ENCODE results near the gene GPHN. TPM values are rescaled to one million over a fixed set of nuclear protein-coding genes. Genes with fewer than 3 reads are reported as not detected.

Gene GPHN
- total RNA-seq, 1 donor from 2014 or later = 12.4 TPM

DNA sequence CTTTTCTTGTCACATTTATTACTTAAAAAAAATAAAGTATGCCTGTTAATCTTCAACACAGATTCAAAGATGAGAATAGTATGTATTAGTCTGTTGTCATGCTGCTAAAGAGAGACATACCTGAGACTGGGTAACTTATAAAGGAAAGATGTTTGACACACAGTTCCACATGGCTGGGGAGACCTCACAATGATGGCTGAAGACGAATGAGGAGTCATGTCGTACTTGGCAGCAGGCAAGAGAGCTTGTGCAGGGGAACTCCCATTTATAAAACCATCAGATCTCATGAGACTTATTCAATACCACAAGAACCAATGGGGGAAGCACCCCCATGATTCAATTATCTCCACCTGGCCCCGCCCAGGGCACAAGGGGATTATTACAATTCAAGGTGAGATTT, 345.4 kb downstream of the GPHN start:
- TF ChIP-seq, protein P1, sequence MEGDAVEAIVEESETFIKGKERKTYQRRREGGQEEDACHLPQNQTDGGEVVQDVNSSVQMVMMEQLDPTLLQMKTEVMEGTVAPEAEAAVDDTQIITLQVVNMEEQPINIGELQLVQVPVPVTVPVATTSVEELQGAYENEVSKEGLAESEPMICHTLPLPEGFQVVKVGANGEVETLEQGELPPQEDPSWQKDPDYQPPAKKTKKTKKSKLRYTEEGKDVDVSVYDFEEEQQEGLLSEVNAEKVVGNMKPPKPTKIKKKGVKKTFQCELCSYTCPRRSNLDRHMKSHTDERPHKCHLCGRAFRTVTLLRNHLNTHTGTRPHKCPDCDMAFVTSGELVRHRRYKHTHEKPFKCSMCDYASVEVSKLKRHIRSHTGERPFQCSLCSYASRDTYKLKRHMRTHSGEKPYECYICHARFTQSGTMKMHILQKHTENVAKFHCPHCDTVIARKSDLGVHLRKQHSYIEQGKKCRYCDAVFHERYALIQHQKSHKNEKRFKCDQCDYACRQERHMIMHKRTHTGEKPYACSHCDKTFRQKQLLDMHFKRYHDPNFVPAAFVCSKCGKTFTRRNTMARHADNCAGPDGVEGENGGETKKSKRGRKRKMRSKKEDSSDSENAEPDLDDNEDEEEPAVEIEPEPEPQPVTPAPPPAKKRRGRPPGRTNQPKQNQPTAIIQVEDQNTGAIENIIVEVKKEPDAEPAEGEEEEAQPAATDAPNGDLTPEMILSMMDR (IDR thresholded peaks at IDR 0.05) = no peak
- no peak overlapping the region for H3K27ac Mint-ChIP-seq (ENCODE audit: unreplicated experiment)

DNA sequence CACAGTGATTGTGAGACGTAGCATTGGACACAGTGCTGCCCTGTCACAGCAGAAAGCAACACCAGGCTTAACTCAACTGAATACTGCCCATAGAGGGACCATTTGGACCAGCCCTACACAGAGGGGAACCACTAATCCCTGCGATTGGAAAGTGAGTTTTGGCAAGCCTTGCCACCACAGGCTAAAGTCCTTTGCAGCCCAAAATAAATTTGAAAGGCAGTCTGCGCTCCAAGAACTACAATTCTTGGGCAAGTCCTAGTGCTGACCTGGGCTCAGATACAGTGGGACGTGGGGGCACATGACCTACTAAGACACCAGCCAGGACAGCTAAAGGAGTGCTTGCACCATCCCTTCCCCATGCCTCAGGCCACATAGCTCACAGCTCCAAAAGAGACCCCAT, 349.9 kb downstream of the GPHN start:
- no peak for DNase-seq (ENCODE audit: low spot score)
- H3K27me3 Mint-ChIP-seq (ENCODE audit: low read depth) = no peaks in the 10 kb centered on the region
- no peak overlapping the region for H3K27ac Mint-ChIP-seq (ENCODE audit: unreplicated experiment)
- peaks cover 8% of the 10 kb centered on the region for H3K36me3 Mint-ChIP-seq (ENCODE audit: low read depth)
- H3K9me3 Mint-ChIP-seq (ENCODE audit: low read depth) = peaks cover 28% of the 10 kb centered on the region
- TF ChIP-seq, protein P1 (IDR thresholded peaks at IDR 0.05) = no peak
- H3K4me1 Mint-ChIP-seq (ENCODE audit: low read depth) = no peaks in the 10 kb centered on the region
- no peak overlapping the region for H3K4me3 Mint-ChIP-seq (ENCODE audit: unreplicated experiment)

More for the DNA sequence above, 345.4 kb downstream of the GPHN start:
- no peaks in the 10 kb centered on the region for H3K9me3 Mint-ChIP-seq (ENCODE audit: low read depth)
- DNase-seq (ENCODE audit: low spot score) = no peak
- no peak overlapping the region for H3K4me3 Mint-ChIP-seq (ENCODE audit: unreplicated experiment)
- H3K27me3 Mint-ChIP-seq (ENCODE audit: low read depth) = no peaks in the 10 kb centered on the region
- no peaks in the 10 kb centered on the region for H3K4me1 Mint-ChIP-seq (ENCODE audit: low read depth)
- H3K36me3 Mint-ChIP-seq (ENCODE audit: low read depth) = no peaks in the 10 kb centered on the region

DNA sequence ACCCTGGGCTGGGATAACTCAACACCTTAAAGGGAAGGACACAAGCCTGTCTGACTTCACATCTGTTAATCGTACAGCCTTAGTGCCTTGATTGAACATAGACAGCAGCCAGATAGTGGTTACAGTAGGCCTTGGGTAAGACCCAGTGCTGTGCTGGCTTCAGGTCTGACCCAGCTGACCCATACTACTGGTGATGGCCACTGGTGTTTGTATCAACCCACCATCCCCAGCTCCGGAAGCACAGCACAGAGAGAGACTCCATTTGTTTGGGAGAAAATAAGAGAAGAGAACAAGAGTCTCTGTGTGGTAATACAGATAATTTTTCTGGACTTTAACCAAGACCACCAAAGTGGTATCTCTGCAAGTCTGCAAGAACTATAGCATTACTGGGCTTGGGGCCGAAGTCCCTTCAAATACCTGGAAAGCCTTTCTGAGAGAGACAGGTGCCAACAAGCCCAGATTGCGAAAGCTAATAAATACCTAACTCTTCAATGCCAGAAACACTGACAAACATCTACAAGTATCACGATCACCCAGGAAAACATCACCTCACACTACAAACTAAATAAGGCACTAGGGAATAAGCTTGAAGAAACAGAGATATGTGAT, 351.2 kb downstream of the GPHN start:
- DNase-seq (ENCODE audit: low spot score) = no peak
- peaks cover 12% of the 10 kb centered on the region for H3K36me3 Mint-ChIP-seq (ENCODE audit: low read depth)
- H3K27me3 Mint-ChIP-seq (ENCODE audit: low read depth) = no peaks in the 10 kb centered on the region
- H3K4me1 Mint-ChIP-seq (ENCODE audit: low read depth) = no peaks in the 10 kb centered on the region
- no peak overlapping the region for H3K27ac Mint-ChIP-seq (ENCODE audit: unreplicated experiment)
- peaks cover 41% of the 10 kb centered on the region for H3K9me3 Mint-ChIP-seq (ENCODE audit: low read depth)
- no peak overlapping the region for H3K4me3 Mint-ChIP-seq (ENCODE audit: unreplicated experiment)
- TF ChIP-seq, protein P1 (IDR thresholded peaks at IDR 0.05) = no peak

DNA sequence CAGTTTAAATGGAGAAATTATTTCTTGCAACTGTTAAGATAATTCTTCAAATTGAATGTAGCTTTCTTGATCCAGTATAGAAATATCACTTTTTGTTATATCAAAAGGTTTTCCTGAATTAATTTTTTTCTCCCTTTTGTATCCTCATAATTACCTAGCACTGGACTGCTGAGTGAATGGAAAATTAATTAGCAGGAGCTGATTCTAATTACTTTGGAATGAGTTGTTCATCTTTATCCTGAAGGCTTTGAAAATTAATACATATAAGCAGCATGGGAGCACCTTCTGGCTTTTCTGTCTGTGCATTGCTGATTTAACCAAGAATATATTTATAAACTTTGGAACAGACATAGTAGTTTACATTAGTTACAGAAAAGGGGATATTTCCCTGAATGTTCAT, 373.6 kb downstream of the GPHN start:
- Mint-ChIP-seq H3K9me3 (ENCODE audit: low read depth) (peaks cover 20% of the 10 kb centered on the region), H3K4me1 (ENCODE audit: low read depth) (no peaks in the 10 kb centered on the region), H3K4me3 (ENCODE audit: unreplicated experiment) (no peak overlapping the region), H3K27me3 (ENCODE audit: low read depth) (no peaks in the 10 kb centered on the region), H3K36me3 (ENCODE audit: low read depth) (peaks cover 7% of the 10 kb centered on the region), H3K27ac (ENCODE audit: unreplicated experiment) (no peak overlapping the region)
- TF ChIP-seq, protein P1 (IDR thresholded peaks at IDR 0.05) = no peak
- DNase-seq (ENCODE audit: low spot score) = no peak

DNA sequence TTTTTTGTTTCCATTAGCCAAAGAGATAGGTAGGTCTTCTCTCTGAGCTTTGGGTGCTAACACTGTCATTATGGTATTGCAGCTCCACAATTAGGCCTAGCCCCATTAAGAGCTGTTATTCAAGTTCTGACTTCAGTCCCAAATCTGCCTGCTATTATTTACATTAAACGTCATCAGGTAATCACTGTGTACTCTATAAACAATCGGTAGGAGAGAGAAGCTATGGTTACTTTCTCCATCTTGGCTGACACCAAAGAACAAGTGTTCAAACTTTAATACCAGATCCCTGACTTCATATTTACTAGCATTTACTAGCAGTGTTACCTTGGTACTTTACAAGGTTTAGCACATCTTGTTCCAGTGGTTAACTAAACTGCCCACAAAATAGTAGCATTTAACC, 376.2 kb downstream of the GPHN start:
- no peaks in the 10 kb centered on the region for H3K27me3 Mint-ChIP-seq (ENCODE audit: low read depth)
- peaks cover 12% of the 10 kb centered on the region for H3K36me3 Mint-ChIP-seq (ENCODE audit: low read depth)
- no peak for DNase-seq (ENCODE audit: low spot score)
- no peak overlapping the region for H3K4me3 Mint-ChIP-seq (ENCODE audit: unreplicated experiment)
- TF ChIP-seq, protein P1 (IDR thresholded peaks at IDR 0.05) = no peak
- H3K27ac Mint-ChIP-seq (ENCODE audit: unreplicated experiment) = no peak overlapping the region
- peaks cover 13% of the 10 kb centered on the region for H3K9me3 Mint-ChIP-seq (ENCODE audit: low read depth)
- no peaks in the 10 kb centered on the region for H3K4me1 Mint-ChIP-seq (ENCODE audit: low read depth)
